Panc1 (cell line): ENCODE results near the gene KCTD13. TPM values are rescaled to one million over a fixed set of nuclear protein-coding genes. Genes with fewer than 3 reads are reported as not detected.
A peak's percentile ranks its signal among the peaks of the same experiment; 100 is the strongest.

ENCODE experiments used
- ATAC-seq: fragments of 200-7000 bp; cut with Tn5 transposase; 2 replicates; pipeline ENCODE4 v1.9.1; 2020; ENCODE audit warnings: mild to moderate bottlenecking, moderate library complexity
- BruUV-seq: library from RNA; stranded (reverse); fragments of 400-500 nt; replicated peaks from 2 replicates; lab custom pipeline; 2021; lab: Mats Ljungman, UMichigan
- CTCF ChIA-PET: fragments of 300-600 bp; sonication (Branson Sonifier 250); formaldehyde crosslinking; loops from one replicate; lab custom pipeline; 2022; ENCODE audit warnings: antibody characterized with exemption; lab: Charles Lee
- POLR2A ChIA-PET: fragments of 300-600 bp; sonication (Branson Sonifier 250); formaldehyde crosslinking; loops from one replicate; lab custom pipeline; 2022; ENCODE audit warnings: antibody characterized with exemption; lab: Charles Lee
- DNase-seq: peaks from one replicate; pipeline ENCODE4 v3.0.0-alpha.2; 2010; ENCODE audit warnings: low read depth, low spot score
- H3K27ac ChIP-seq: 2 replicates; pipeline ENCODE4 v1.5.1; 2011; ENCODE audit warnings: mild to moderate bottlenecking, low read length, inconsistent platforms
- H3K27me3 ChIP-seq: fragments of 200-500 bp; sonication (Bioruptor generic); 2 replicates; pipeline ENCODE4 v1.6.0; 2014; ENCODE audit warnings: low read length, inconsistent platforms; ENCODE audit not compliant: control insufficient read depth, insufficient read depth
- H3K36me3 ChIP-seq: fragments of 200-500 bp; sonication (Bioruptor generic); 2 replicates; pipeline ENCODE4 v1.5.1; 2014; ENCODE audit warnings: inconsistent platforms, mild to moderate bottlenecking, low read length, moderate library complexity; ENCODE audit not compliant: control insufficient read depth, insufficient read depth
- H3K4me1 ChIP-seq: 2 replicates; pipeline ENCODE4 v1.5.1; 2011; ENCODE audit warnings: inconsistent platforms, mild to moderate bottlenecking, low read length, moderate library complexity; ENCODE audit not compliant: control insufficient read depth, insufficient read depth
- H3K4me3 ChIP-seq, 2 experiments: 2 replicates each; pipeline ENCODE4 v1.5.1; 2011 to 2012; ENCODE audit warnings: low read depth in 2 of 2, low read length in 2 of 2, mild to moderate bottlenecking in 2 of 2, inconsistent platforms in 1 of 2, moderate library complexity in 1 of 2
- H3K9me3 ChIP-seq: fragments of 200-500 bp; sonication (Bioruptor generic); 2 replicates; pipeline ENCODE4 v1.5.1; 2014; ENCODE audit warnings: low read depth, mild to moderate bottlenecking, inconsistent platforms, low read length, moderate library complexity; ENCODE audit not compliant: control insufficient read depth, insufficient read depth
- CTCF ChIP-seq: fragments of 450-650 bp; IDR thresholded peaks from 2 replicates; pipeline ENCODE4 v1.5.1; 2017; ENCODE audit warnings: mild to moderate bottlenecking
- POLR2AphosphoS5 ChIP-seq: IDR thresholded peaks from 2 replicates; pipeline ENCODE4 v1.6.1; 2012; ENCODE audit warnings: mild to moderate bottlenecking, low read depth, low read length, moderate library complexity
- REST ChIP-seq, 2 experiments: IDR thresholded peaks; 2 replicates each; pipeline ENCODE4 v1.6.1; 2011 to 2012; ENCODE audit warnings: low read depth in 2 of 2, control low read depth in 1 of 2, low read length in 1 of 2, mild to moderate bottlenecking in 1 of 2, moderate library complexity in 1 of 2; ENCODE audit not compliant: insufficient read depth in 1 of 2
- SIN3A ChIP-seq: IDR thresholded peaks from 2 replicates; pipeline ENCODE4 v1.6.1; 2012; ENCODE audit warnings: low read depth, mild to moderate bottlenecking, low read length, moderate library complexity, borderline replicate concordance; ENCODE audit not compliant: insufficient read depth
- TCF7L2 ChIP-seq: IDR thresholded peaks from 2 replicates; pipeline ENCODE4 v1.6.1; 2011; ENCODE audit warnings: mild to moderate bottlenecking, low read depth, low read length, inconsistent platforms
- in situ Hi-C: cut with HindIII; loops from 2 replicates; pipeline ENCODE4 v1.10.0; 2016; ENCODE audit warnings: low sequenced_read_pairs, low pct_unique_long_range_greater_than_20kb
- intact Hi-C: fragments of 100-400 bp; cut with micrococcal nuclease; formaldehyde crosslinking; loops from one replicate; pipeline ENCODE4 v1.10.0; 2022; ENCODE audit not compliant: unreplicated experiment
- total RNA-seq: library from RNA; stranded (reverse); gene quantifications from one replicate; pipeline ENCODE4 v1.2.1, GENCODE V29; 2021; ENCODE audit not compliant: unreplicated experiment

Gene KCTD13
- total RNA-seq, 1 experiment from 2014 or later: 45.7 TPM

- BruUV-seq: no TSS peak
- Histone ChIP-seq H3K4me1 (no peaks in the 10 kb centered on the region), H3K27me3 (no peaks in the 10 kb centered on the region), H3K4me3 (no peak overlapping the region), H3K36me3 (peaks cover 3% of the 10 kb centered on the region; the same call in 1 of the 2 replicates), H3K27ac (no peak overlapping the region), H3K9me3 (no peaks in the 10 kb centered on the region)
- in situ Hi-C loops (no loop called here), intact Hi-C loops (loop anchor here (10.0 kb wide), 1 partner anchor 111 kb away; the partner anchor contains the start of gene C16orf92)
- ChIA-PET POLR2A (interaction anchor here (0.7 kb wide), 1 partner anchor 13 kb away, joined by 8 read pairs; the partner anchor contains the start of gene ASPHD1), CTCF (no interaction called here)
- no peak for TF ChIP-seq SIN3A
- TF ChIP-seq REST (IDR thresholded peaks at IDR 0.05; ENCODE audit: insufficient read depth in 1 of 2, low read depth in 2 of 2, low read length in 1 of 2): no peak
- TF ChIP-seq POLR2AphosphoS5: no peak
- no peak for TF ChIP-seq TCF7L2
- TF ChIP-seq CTCF: no peak
- ATAC-seq (no peak), DNase-seq (no peak)
Observed at GRCh38 chr16:29913514-29913913, 12.5 kb downstream of the KCTD13 start.

GRCh38 chr16:29912087-29912486, 13.9 kb downstream of the KCTD13 start:
- Histone ChIP-seq H3K4me1 (no peaks in the 10 kb centered on the region), H3K9me3 (no peaks in the 10 kb centered on the region), H3K36me3 (no peaks in the 10 kb centered on the region), H3K27me3 (no peaks in the 10 kb centered on the region), H3K27ac (no peak overlapping the region), H3K4me3 (no peak overlapping the region)
- BruUV-seq: no TSS peak
- ChIA-PET POLR2A (no interaction called here), CTCF (no interaction called here)
- in situ Hi-C loops (no loop called here), intact Hi-C loops (loop anchor here (10.0 kb wide), 1 partner anchor 113 kb away; the partner anchor contains the start of gene C16orf92)
- DNase-seq (no peak), ATAC-seq (peak; percentile 7; the same call in 1 of the 2 replicates)
- no peak; the same call in 1 of the 2 replicates for TF ChIP-seq CTCF
- 0 out of 2 replicates have a peak, but pooled peaks have one; percentile 17 for TF ChIP-seq POLR2AphosphoS5
- TF ChIP-seq SIN3A: no peak
